AG04449 (cell line): Measurements from ENCODE around the gene PRKAG2.
A peak's percentile ranks its signal among the peaks of the same experiment; 100 is the strongest.

Experiments
- CTCF ChIA-PET: fragments of 350-600 bp; formaldehyde crosslinking; extraction: SDS; loops from one replicate; lab custom pipeline; 2021; ENCODE audit warnings: antibody characterized with exemption; lab: Yijun Ruan, JAX
- POLR2A ChIA-PET: fragments of 400-600, 350-600 bp; formaldehyde crosslinking; extraction: SDS; loops from one replicate; lab custom pipeline; 2020; ENCODE audit warnings: antibody characterized with exemption, inconsistent platforms; lab: Yijun Ruan, JAX
- DNase-seq: peaks from one replicate; pipeline ENCODE4 v3.0.0-alpha.2; 2010; ENCODE audit warnings: low read depth, low spot score
- H3K4me3 ChIP-seq: 2 replicates; pipeline ENCODE4 v1.5.1; 2011; ENCODE audit warnings: low read depth, mild to moderate bottlenecking, control low read depth, low read length
- TF ChIP-seq, protein P1 (sequence below): IDR thresholded peaks from one replicate; pipeline ENCODE4 v1.5.1; 2011; ENCODE audit warnings: mild to moderate bottlenecking, moderate library complexity, low read length, control low read depth, inconsistent platforms; ENCODE audit not compliant: insufficient read depth; ENCODE audit errors: missing control alignments

Gene PRKAG2

GRCh38 chr7:151704299-151704959, 172.5 kb downstream of the PRKAG2 start:
- DNase-seq = no peak
- TF ChIP-seq, protein P1, sequence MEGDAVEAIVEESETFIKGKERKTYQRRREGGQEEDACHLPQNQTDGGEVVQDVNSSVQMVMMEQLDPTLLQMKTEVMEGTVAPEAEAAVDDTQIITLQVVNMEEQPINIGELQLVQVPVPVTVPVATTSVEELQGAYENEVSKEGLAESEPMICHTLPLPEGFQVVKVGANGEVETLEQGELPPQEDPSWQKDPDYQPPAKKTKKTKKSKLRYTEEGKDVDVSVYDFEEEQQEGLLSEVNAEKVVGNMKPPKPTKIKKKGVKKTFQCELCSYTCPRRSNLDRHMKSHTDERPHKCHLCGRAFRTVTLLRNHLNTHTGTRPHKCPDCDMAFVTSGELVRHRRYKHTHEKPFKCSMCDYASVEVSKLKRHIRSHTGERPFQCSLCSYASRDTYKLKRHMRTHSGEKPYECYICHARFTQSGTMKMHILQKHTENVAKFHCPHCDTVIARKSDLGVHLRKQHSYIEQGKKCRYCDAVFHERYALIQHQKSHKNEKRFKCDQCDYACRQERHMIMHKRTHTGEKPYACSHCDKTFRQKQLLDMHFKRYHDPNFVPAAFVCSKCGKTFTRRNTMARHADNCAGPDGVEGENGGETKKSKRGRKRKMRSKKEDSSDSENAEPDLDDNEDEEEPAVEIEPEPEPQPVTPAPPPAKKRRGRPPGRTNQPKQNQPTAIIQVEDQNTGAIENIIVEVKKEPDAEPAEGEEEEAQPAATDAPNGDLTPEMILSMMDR = no peak
- ChIA-PET POLR2A (no interaction called here), CTCF (interaction anchor here (0.9 to 4.2 kb wide), 13 partner anchors 10 to 141 kb away, joined by 3 to 19 read pairs (median 6); no protein-coding TSS in a partner anchor)
- no peak overlapping the region for H3K4me3 ChIP-seq

- TF ChIP-seq, protein P1 = no peak
- no peak for DNase-seq
- ChIA-PET CTCF (interaction anchor here (1.0 to 1.4 kb wide), 4 partner anchors 13 to 133 kb away, joined by 3 to 5 read pairs (median 4); no protein-coding TSS in a partner anchor), POLR2A (no interaction called here)
- no peak overlapping the region for H3K4me3 ChIP-seq
Observed at GRCh38 chr7:151702961-151703360, 174.0 kb downstream of the PRKAG2 start.

GRCh38 chr7:151700586-151701165, 176.2 kb downstream of the PRKAG2 start:
- DNase-seq = no peak
- TF ChIP-seq, protein P1 = no peak
- no peak overlapping the region for H3K4me3 ChIP-seq
- ChIA-PET CTCF (interaction anchor here (1.0 kb wide), 1 partner anchor 10 kb away, joined by 4 read pairs; no protein-coding TSS in a partner anchor), POLR2A (no interaction called here)

DNA sequence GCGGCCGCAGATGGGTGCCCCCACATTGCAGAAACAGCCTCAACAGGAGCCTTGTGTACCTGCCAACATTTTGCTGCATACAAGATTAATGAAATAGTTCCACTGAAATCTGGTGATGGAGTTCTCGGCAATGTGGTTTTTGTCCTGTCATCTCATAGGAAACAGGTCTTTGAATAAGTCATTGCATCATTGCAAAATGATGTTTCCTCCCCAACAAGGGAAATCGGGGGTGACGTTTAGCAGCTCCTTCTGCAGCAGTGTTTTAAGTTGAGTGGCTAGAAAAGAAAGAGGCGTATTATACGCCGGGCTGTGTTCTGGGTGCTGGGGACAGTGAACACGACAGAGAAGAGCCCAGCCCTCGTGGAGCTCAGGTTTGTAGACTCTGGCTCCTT, 177.0 kb downstream of the PRKAG2 start:
- no peak overlapping the region for H3K4me3 ChIP-seq
- ChIA-PET CTCF (interaction anchor here (1.0 kb wide), 1 partner anchor 9 kb away, joined by 4 read pairs; no protein-coding TSS in a partner anchor), POLR2A (no interaction called here)
- TF ChIP-seq, protein P1 = no peak
- DNase-seq = no peak

- peak; percentile 97 for DNase-seq
- H3K4me3 ChIP-seq = no peak overlapping the region
- CTCF ChIA-PET = interaction anchor here (1.0 to 2.6 kb wide), 3 partner anchors 9 to 129 kb away, joined by 3 to 14 read pairs (median 4); no protein-coding TSS in a partner anchor
- TF ChIP-seq, protein P1 = peak; percentile 1
- POLR2A ChIA-PET = interaction anchor here (0.5 kb wide), 1 partner anchor 40 kb away, joined by 3 read pairs; no protein-coding TSS in a partner anchor
Observed at GRCh38 chr7:151699147-151699927, 177.6 kb downstream of the PRKAG2 start.
